BJ (cell line): ENCODE data around the gene CPEB3. TPM values are rescaled to one million over a fixed set of nuclear protein-coding genes. Genes with fewer than 3 reads are reported as not detected.
"Not testable (repeated sequence)": the region's sequence is repeated elsewhere in the genome, so short reads cannot be mapped to it uniquely, and the experiment has no call there.

ENCODE experiments used
- CTCF ChIA-PET: fragments of 350-600 bp; formaldehyde crosslinking; extraction: SDS; loops from one replicate; lab custom pipeline; 2021; ENCODE audit warnings: antibody characterized with exemption, inconsistent platforms; lab: Yijun Ruan, JAX
- POLR2A ChIA-PET: fragments of 300-600 bp; sonication (Branson Sonifier 250); formaldehyde crosslinking; extraction: SDS; loops from one replicate; lab custom pipeline; 2021; ENCODE audit warnings: antibody characterized with exemption; lab: Charles Lee
- DNase-seq: peaks from one replicate; pipeline ENCODE4 v3.0.0-alpha.2; 2011; ENCODE audit warnings: low read depth
- H3K27me3 ChIP-seq: 2 replicates; pipeline ENCODE4 v1.6.0; 2011; ENCODE audit warnings: low read length; ENCODE audit not compliant: control insufficient read depth, insufficient read depth
- H3K36me3 ChIP-seq: 2 replicates; pipeline ENCODE4 v1.5.1; 2011; ENCODE audit warnings: low read length; ENCODE audit not compliant: control insufficient read depth, insufficient read depth
- H3K4me3 ChIP-seq: 2 replicates; pipeline ENCODE4 v1.5.1; 2011; ENCODE audit warnings: low read depth, mild to moderate bottlenecking, control low read depth, low read length
- CTCF ChIP-seq: IDR thresholded peaks from 2 replicates; pipeline ENCODE4 v1.5.1; 2011; ENCODE audit warnings: low read depth, mild to moderate bottlenecking, control low read depth, inconsistent platforms, low read length, moderate library complexity; ENCODE audit not compliant: insufficient read depth
- polyA plus RNA-seq: library from polyadenylated mRNA; depleted of rRNA; stranded (reverse); fragments of >200 nt; gene quantifications from 2 replicates; pipeline ENCODE4 v1.2.3, GENCODE V29; 2011

Gene CPEB3
- polyA plus RNA-seq, 1 experiment: 0.28 TPM

- H3K36me3 ChIP-seq: no peaks in the 10 kb centered on the region
These were observed 166.9 kb downstream of the CPEB3 start for GRCh38 chr10:92124020-92124419.

GRCh38 chr10:92122941-92123450, 167.9 kb downstream of the CPEB3 start:
- POLR2A ChIA-PET: no interaction called here
- Histone ChIP-seq H3K27me3 (no peaks in the 10 kb centered on the region), H3K4me3 (no peak overlapping the region), H3K36me3 (no peaks in the 10 kb centered on the region)
- no peak for TF ChIP-seq CTCF
- DNase-seq: no peak
- CTCF ChIA-PET: no interaction called here

More at GRCh38 chr10:92124020-92124419, 166.9 kb downstream of the CPEB3 start:
- no peak for TF ChIP-seq CTCF
- CTCF ChIA-PET: interaction anchor here (0.6 kb wide), 1 partner anchor 393 kb away, joined by 3 read pairs; no protein-coding TSS in a partner anchor
- no peaks in the 10 kb centered on the region for H3K27me3 ChIP-seq
- H3K4me3 ChIP-seq: no peak overlapping the region
- POLR2A ChIA-PET: no interaction called here
- no peak for DNase-seq

- ChIA-PET POLR2A (no interaction called here), CTCF (interaction anchor here (0.6 kb wide), 1 partner anchor 333 kb away, joined by 3 read pairs; no protein-coding TSS in a partner anchor)
- H3K36me3 ChIP-seq: no peaks in the 10 kb centered on the region
- H3K4me3 ChIP-seq: no peak overlapping the region
- TF ChIP-seq CTCF: no peak
- no peaks in the 10 kb centered on the region for H3K27me3 ChIP-seq
- DNase-seq: no peak
These were observed 169.0 kb downstream of the CPEB3 start for GRCh38 chr10:92121686-92122492.

GRCh38 chr10:92119340-92119739, 171.5 kb downstream of the CPEB3 start:
- H3K36me3 ChIP-seq: no peaks in the 10 kb centered on the region
- ChIA-PET CTCF (interaction anchor here (1.1 to 2.4 kb wide), 2 partner anchors 11 to 32 kb away, joined by 4 to 6 read pairs; no protein-coding TSS in a partner anchor), POLR2A (no interaction called here)
- TF ChIP-seq CTCF: no peak
- no peak for DNase-seq
- no peaks in the 10 kb centered on the region for H3K27me3 ChIP-seq
- H3K4me3 ChIP-seq: no peak overlapping the region

GRCh38 chr10:92114917-92115316, 176.0 kb downstream of the CPEB3 start:
- H3K27me3 ChIP-seq, POLR2A ChIA-PET, DNase-seq, H3K4me3 ChIP-seq, CTCF ChIA-PET, H3K36me3 ChIP-seq: not testable (repeated sequence)
